GM12878 (cell line): ENCODE results near the gene SQSTM1. TPM values are rescaled to one million over a fixed set of nuclear protein-coding genes. Genes with fewer than 3 reads are reported as not detected.

Experiments used
- ATAC-seq: fragments of 200-7000 bp; cut with Tn5 transposase; 3 replicates; pipeline ENCODE4 v1.9.1; 2020; ENCODE audit warnings: mild to moderate bottlenecking, moderate library complexity
- BruUV-seq: library from RNA; stranded (reverse); fragments of 400-500 nt; replicated peaks from 2 replicates; lab custom pipeline; 2021; lab: Mats Ljungman, UMichigan
- CTCF ChIA-PET: fragments of 300-600 bp; sonication (Branson Sonifier 250); formaldehyde crosslinking; extraction: SDS; loops from one replicate; lab custom pipeline; 2021; ENCODE audit warnings: inconsistent platforms; lab: Yijun Ruan, JAX
- POLR2A ChIA-PET: fragments of 350-600 bp; formaldehyde crosslinking; extraction: SDS; loops from one replicate; lab custom pipeline; 2021; ENCODE audit warnings: inconsistent platforms; lab: Charles Lee
- RAD21 ChIA-PET: fragments of 300-600 bp; sonication (Branson Sonifier 250); formaldehyde crosslinking; loops from one replicate; lab custom pipeline; 2023; ENCODE audit warnings: antibody characterized with exemption; ENCODE audit not compliant: unreplicated experiment; lab: Charles Lee
- SMC1A ChIA-PET: fragments of 300-600 bp; sonication (Branson Sonifier 250); formaldehyde crosslinking; loops from one replicate; lab custom pipeline; 2023; ENCODE audit not compliant: unreplicated experiment, uncharacterized antibody; lab: Charles Lee
- DNase-seq: peaks from one replicate; pipeline ENCODE4 v3.0.0-alpha.2; 2011; ENCODE audit warnings: low read depth, low spot score
- FAIRE-seq: peaks from 3 replicates; lab custom pipeline; 2011; peaks lifted over from hg19 to GRCh38; lab: Jason Lieb, UNC
- H2AFZ ChIP-seq: 2 replicates; pipeline ENCODE4 v1.6.0; 2011; ENCODE audit warnings: low read depth, low read length, control low read depth; ENCODE audit not compliant: control insufficient read depth
- H3K27ac ChIP-seq: 2 replicates; pipeline ENCODE4 v1.5.1; 2011; ENCODE audit warnings: control low read depth; ENCODE audit not compliant: control insufficient read depth, insufficient read depth
- H3K27me3 ChIP-seq, 2 experiments: replicated peaks in 1 of 2; 2 replicates each; pipeline versions ENCODE4 v1.6.0 to v1.6.1; 2011; ENCODE audit warnings: low read length in 1 of 2; ENCODE audit not compliant: control insufficient read depth in 2 of 2, insufficient read depth in 2 of 2
- H3K36me3 ChIP-seq, 2 experiments: 2 replicates each; pipeline ENCODE4 v1.5.1; 2011; ENCODE audit warnings: low read length in 1 of 2; ENCODE audit not compliant: control insufficient read depth in 2 of 2, insufficient read depth in 2 of 2
- H3K4me1 ChIP-seq: 2 replicates; pipeline ENCODE4 v1.6.1; 2011; ENCODE audit warnings: mild to moderate bottlenecking, low read length, moderate library complexity, mixed read lengths; ENCODE audit not compliant: control insufficient read depth, insufficient read depth
- H3K4me2 ChIP-seq: 2 replicates; pipeline ENCODE4 v1.6.0; 2011; ENCODE audit warnings: control low read depth; ENCODE audit not compliant: control insufficient read depth, insufficient read depth
- H3K4me3 ChIP-seq: fragments of 200-600 bp; sonication (generic); 2 replicates; pipeline ENCODE4 v1.5.1; 2016
- H3K79me2 ChIP-seq: 2 replicates; pipeline ENCODE4 v1.6.0; 2011; ENCODE audit warnings: low read length; ENCODE audit not compliant: control insufficient read depth, insufficient read depth
- H3K9ac ChIP-seq: 2 replicates; pipeline ENCODE4 v1.8.0; 2011; ENCODE audit warnings: low read length, control low read depth, mixed read lengths; ENCODE audit not compliant: control insufficient read depth, insufficient read depth
- H3K9me3 ChIP-seq: replicated peaks from 3 replicates; pipeline ENCODE4 v1.5.1; 2011; ENCODE audit warnings: mild to moderate bottlenecking, low read length; ENCODE audit not compliant: control insufficient read depth, insufficient read depth
- H4K20me1 ChIP-seq: 2 replicates; pipeline ENCODE4 v1.6.0; 2011; ENCODE audit not compliant: control insufficient read depth, insufficient read depth
- BCL11A ChIP-seq: IDR thresholded peaks from 2 replicates; pipeline ENCODE4 v1.6.1; 2011; ENCODE audit warnings: low read depth, low read length
- CEBPB ChIP-seq, 2 experiments: fragments of 150-350 bp in 1 of 2; IDR thresholded peaks; 2 replicates each; pipeline ENCODE4 v1.6.1; 2012 to 2014; ENCODE audit warnings: low read depth in 2 of 2, low read length in 2 of 2, borderline replicate concordance in 1 of 2, inconsistent platforms in 1 of 2
- JUNB ChIP-seq: IDR thresholded peaks from 2 replicates; pipeline ENCODE4 v1.6.1; 2016; ENCODE audit warnings: antibody characterized with exemption, mild to moderate bottlenecking
- JUND ChIP-seq: IDR thresholded peaks from 2 replicates; pipeline ENCODE4 v1.6.1; 2012; ENCODE audit warnings: low read depth, mild to moderate bottlenecking, low read length, improper control_type of control experiment, moderate library complexity
- MAX ChIP-seq: IDR thresholded peaks from 2 replicates; pipeline ENCODE4 v1.6.1; 2012; ENCODE audit warnings: low read depth, low read length, improper control_type of control experiment
- NFIC ChIP-seq: IDR thresholded peaks from 2 replicates; pipeline ENCODE4 v1.6.1; 2012; ENCODE audit warnings: low read depth, mild to moderate bottlenecking, inconsistent platforms, low read length, moderate library complexity
- NR2F1 ChIP-seq: fragments of 450-650 bp; conservative IDR thresholded peaks from 2 replicates; pipeline ENCODE4 v1.6.1; 2017; ENCODE audit warnings: mild to moderate bottlenecking
- PAX5 ChIP-seq: IDR thresholded peaks from 2 replicates; pipeline ENCODE4 v1.6.1; 2011; ENCODE audit warnings: low read depth, low read length, borderline replicate concordance
- POLR2AphosphoS5 ChIP-seq: IDR thresholded peaks from 2 replicates; pipeline ENCODE4 v1.6.1; 2011; ENCODE audit warnings: mild to moderate bottlenecking, low read length, inconsistent platforms
- RAD51 ChIP-seq: fragments of 450-650 bp; IDR thresholded peaks from 2 replicates; pipeline ENCODE4 v1.6.1; 2016; ENCODE audit warnings: moderate library complexity, mild to moderate bottlenecking, inconsistent platforms
- SPI1 ChIP-seq: IDR thresholded peaks from 2 replicates; pipeline ENCODE4 v1.6.1; 2011; ENCODE audit warnings: low read depth, mild to moderate bottlenecking, low read length, moderate library complexity, borderline replicate concordance; ENCODE audit not compliant: insufficient read depth
- SUPT20H ChIP-seq: IDR thresholded peaks from 2 replicates; pipeline ENCODE4 v1.6.1; 2011; ENCODE audit warnings: low read depth, mild to moderate bottlenecking, low read length, moderate library complexity, borderline replicate concordance; ENCODE audit not compliant: control insufficient read depth
- YY1 ChIP-seq: IDR thresholded peaks from 2 replicates; pipeline ENCODE4 v1.6.1; 2011; ENCODE audit warnings: low read depth, mild to moderate bottlenecking, low read length
- ZNF217 ChIP-seq: fragments of 450-650 bp; IDR thresholded peaks from 2 replicates; pipeline ENCODE4 v1.6.1; 2017; ENCODE audit warnings: antibody characterized with exemption, mild to moderate bottlenecking
- ZZZ3 ChIP-seq: IDR thresholded peaks from 2 replicates; pipeline ENCODE4 v1.6.1; 2011; ENCODE audit warnings: low read depth; ENCODE audit not compliant: control insufficient read depth, insufficient read length
- WGBS: methylation state at CpG from one replicate; pipeline ENCODE4 v1.1.6; 2016; ENCODE audit warnings: low lambda C conversion rate; ENCODE audit not compliant: insufficient replicate concordance, insufficient coverage; ENCODE audit errors: missing lambda C conversion rate; 5-methylcytosine and 5-hydroxymethylcytosine counted together
- in situ Hi-C: fragments of 300-500 bp; cut with MboI; formaldehyde crosslinking; loops from 9 replicates; pipeline ENCODE4 v1.14.3; 2018; ENCODE audit warnings: mixed read lengths
- intact Hi-C: fragments of 100-400 bp; cut with micrococcal nuclease; formaldehyde crosslinking; loops from one replicate; pipeline ENCODE4 v1.14.2; 2022; ENCODE audit not compliant: unreplicated experiment
- polyA plus RNA-seq, 11 experiments: library from polyadenylated mRNA; depleted of rRNA in 4 of 11; unstranded in 6 of 11; stranded (reverse) in 5 of 11; fragments of >200 nt; fragmentation: Nextera tagmentation in 4 of 11; fragmentation: Illumina TruSeq in 1 of 11; extraction: Ambion mirVana in 4 of 11; extraction: Trizol in 1 of 11; gene quantifications; 1 replicate in 1 of 11; 2 replicates in 10 of 11; pipeline versions ENCODE4 v1.2.1 to v1.2.3, GENCODE V29; 2011 to 2016; ENCODE audit warnings: inconsistent platforms in 2 of 11, missing spikeins in 2 of 11, low read depth in 1 of 11
- total RNA-seq, 4 experiments: library from RNA; depleted of rRNA in 3 of 4; stranded (reverse); fragments of >200 nt in 3 of 4; fragmentation: Illumina TruSeq in 1 of 4; extraction: Trizol in 1 of 4; gene quantifications; 2 replicates each; pipeline versions ENCODE4 v1.2.1 to v1.2.3, GENCODE V29; 2013 to 2021
- TF ChIP-seq, protein P1 (sequence below): fragments of 450-650 bp; IDR thresholded peaks from 2 replicates; pipeline ENCODE4 v1.6.1; 2016; ENCODE audit warnings: mild to moderate bottlenecking

SQSTM1 gene
- total and polyA plus RNA-seq, 10 of the 15 experiments (the other 5 are each of a cell fraction or from before 2014, with no cell fraction given): 6.3 to 138 (median 62.1) TPM

DNA sequence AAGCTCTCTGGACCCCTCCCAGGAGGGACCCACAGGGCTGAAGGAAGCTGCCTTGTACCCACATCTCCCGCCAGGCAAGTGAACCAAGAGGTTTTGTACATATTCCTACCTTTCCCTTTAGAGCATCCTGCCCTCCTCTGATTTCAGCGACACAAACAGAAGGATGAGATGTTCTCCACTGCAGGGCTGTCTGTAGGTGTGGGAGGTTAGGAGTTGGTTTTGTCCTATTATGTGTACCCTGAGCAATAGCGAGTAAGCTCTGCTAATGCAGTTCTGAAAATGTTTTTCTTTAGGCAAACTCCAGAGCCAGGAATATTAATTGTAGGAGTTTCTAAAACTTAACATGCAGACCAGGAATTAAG, 13.0 kb downstream of the SQSTM1 start:
- DNase-seq: no peak
- Histone ChIP-seq H3K27ac (no peak overlapping the region), H2AFZ (no peak overlapping the region), H4K20me1 (no peaks in the 10 kb centered on the region), H3K4me2 (no peak overlapping the region), H3K36me3 (peaks cover 31 to 37% of the 10 kb centered on the region in 2 experiments), H3K9ac (no peak overlapping the region), H3K79me2 (no peaks in the 10 kb centered on the region), H3K4me1 (peaks cover 9% of the 10 kb centered on the region), H3K27me3 (no peaks in the 10 kb centered on the region), H3K9me3 (no peaks in the 10 kb centered on the region), H3K4me3 (no peak overlapping the region)
- WGBS: 80% methylated on average over 3 of the region's 3 CpGs
- POLR2A ChIA-PET: no interaction called here
- CTCF ChIA-PET: no interaction called here
- RAD21 ChIA-PET: no interaction called here
- FAIRE-seq: no peak
- in situ Hi-C loops (no loop called here), intact Hi-C loops (no loop called here)
- no peak for ATAC-seq
- BruUV-seq: no TSS peak
- SMC1A ChIA-PET: interaction anchor here (1.2 kb wide), 1 partner anchor 12 kb away, joined by 3 read pairs; no protein-coding TSS in a partner anchor
- TF ChIP-seq RAD51 (no peak), BCL11A (no peak), POLR2AphosphoS5 (peak; percentile 36; the same call in 1 of the 2 replicates)

DNA sequence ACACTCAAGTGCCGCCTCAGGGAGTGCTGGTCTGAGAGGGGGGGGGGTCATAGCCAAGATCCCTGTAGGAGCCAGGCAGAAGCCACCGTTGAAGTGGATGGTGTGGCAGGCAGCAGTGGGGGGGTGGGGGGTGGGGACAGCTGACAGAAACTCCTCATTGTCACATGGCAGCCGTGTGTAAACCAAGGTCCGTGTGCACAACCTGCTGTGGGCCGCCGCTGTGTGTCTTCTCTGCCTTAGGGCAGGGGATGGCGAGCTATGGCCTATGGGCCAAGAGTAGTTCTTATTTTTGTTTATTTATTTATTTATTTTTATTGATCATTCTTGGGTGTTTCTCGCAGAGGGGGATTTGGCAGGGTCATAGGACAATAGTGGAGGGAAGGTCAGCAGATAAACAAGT, 13.4 kb downstream of the SQSTM1 start:
- Histone ChIP-seq H3K4me2 (no peak overlapping the region), H4K20me1 (no peaks in the 10 kb centered on the region), H3K36me3 (peaks cover 32 to 37% of the 10 kb centered on the region in 2 experiments), H3K4me1 (peaks cover 9% of the 10 kb centered on the region), H3K79me2 (no peaks in the 10 kb centered on the region), H3K9me3 (no peaks in the 10 kb centered on the region), H2AFZ (no peak overlapping the region), H3K27me3 (no peaks in the 10 kb centered on the region), H3K27ac (no peak overlapping the region), H3K4me3 (no peak overlapping the region), H3K9ac (no peak overlapping the region)
- ChIA-PET RAD21 (no interaction called here), SMC1A (interaction anchor here (1.2 kb wide), 1 partner anchor 12 kb away, joined by 3 read pairs; no protein-coding TSS in a partner anchor), POLR2A (no interaction called here), CTCF (no interaction called here)
- ATAC-seq (no peak), FAIRE-seq (no peak), DNase-seq (no peak)
- WGBS: 85% methylated on average over 8 of the region's 8 CpGs
- intact Hi-C loops: no loop called here
- no TSS peak for BruUV-seq
- in situ Hi-C loops: no loop called here
- no peak for TF ChIP-seq JUNB
- no peak for TF ChIP-seq SUPT20H
- no peak for TF ChIP-seq CEBPB (IDR thresholded peaks at IDR 0.05; ENCODE audit: borderline replicate concordance in 1 of 2, low read depth in 2 of 2, low read length in 2 of 2)
- no peak for TF ChIP-seq ZZZ3
- TF ChIP-seq PAX5: no peak
- TF ChIP-seq NFIC: no peak
- no peak for TF ChIP-seq YY1
- TF ChIP-seq ZNF217: no peak
- no peak for TF ChIP-seq SPI1
- TF ChIP-seq JUND: no peak
- TF ChIP-seq, protein P1, sequence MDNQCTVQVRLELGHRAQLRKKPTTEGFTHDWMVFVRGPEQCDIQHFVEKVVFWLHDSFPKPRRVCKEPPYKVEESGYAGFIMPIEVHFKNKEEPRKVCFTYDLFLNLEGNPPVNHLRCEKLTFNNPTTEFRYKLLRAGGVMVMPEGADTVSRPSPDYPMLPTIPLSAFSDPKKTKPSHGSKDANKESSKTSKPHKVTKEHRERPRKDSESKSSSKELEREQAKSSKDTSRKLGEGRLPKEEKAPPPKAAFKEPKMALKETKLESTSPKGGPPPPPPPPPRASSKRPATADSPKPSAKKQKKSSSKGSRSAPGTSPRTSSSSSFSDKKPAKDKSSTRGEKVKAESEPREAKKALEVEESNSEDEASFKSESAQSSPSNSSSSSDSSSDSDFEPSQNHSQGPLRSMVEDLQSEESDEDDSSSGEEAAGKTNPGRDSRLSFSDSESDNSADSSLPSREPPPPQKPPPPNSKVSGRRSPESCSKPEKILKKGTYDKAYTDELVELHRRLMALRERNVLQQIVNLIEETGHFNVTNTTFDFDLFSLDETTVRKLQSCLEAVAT: no peak
- TF ChIP-seq MAX: no peak
- TF ChIP-seq NR2F1: no peak
